Measurements from ENCODE around the gene RLF.

GRCh38 chr1:40132383-40133311, 28.5 kb upstream of the RLF start:
- TF ChIP-seq, protein P1, sequence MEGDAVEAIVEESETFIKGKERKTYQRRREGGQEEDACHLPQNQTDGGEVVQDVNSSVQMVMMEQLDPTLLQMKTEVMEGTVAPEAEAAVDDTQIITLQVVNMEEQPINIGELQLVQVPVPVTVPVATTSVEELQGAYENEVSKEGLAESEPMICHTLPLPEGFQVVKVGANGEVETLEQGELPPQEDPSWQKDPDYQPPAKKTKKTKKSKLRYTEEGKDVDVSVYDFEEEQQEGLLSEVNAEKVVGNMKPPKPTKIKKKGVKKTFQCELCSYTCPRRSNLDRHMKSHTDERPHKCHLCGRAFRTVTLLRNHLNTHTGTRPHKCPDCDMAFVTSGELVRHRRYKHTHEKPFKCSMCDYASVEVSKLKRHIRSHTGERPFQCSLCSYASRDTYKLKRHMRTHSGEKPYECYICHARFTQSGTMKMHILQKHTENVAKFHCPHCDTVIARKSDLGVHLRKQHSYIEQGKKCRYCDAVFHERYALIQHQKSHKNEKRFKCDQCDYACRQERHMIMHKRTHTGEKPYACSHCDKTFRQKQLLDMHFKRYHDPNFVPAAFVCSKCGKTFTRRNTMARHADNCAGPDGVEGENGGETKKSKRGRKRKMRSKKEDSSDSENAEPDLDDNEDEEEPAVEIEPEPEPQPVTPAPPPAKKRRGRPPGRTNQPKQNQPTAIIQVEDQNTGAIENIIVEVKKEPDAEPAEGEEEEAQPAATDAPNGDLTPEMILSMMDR (IDR thresholded peaks at IDR 0.05; ENCODE audit: low read length) = no peak
- no peak for TF ChIP-seq EZH2 (IDR thresholded peaks at IDR 0.05; ENCODE audit: borderline replicate concordance, low read length)
